GM21529 (cell line): ENCODE results near the gene DDAH1.
A peak's percentile ranks its signal among the peaks of the same experiment; 100 is the strongest.
"Not testable (repeated sequence)": the region's sequence is repeated elsewhere in the genome, so short reads cannot be mapped to it uniquely, and the experiment has no call there.

Source experiments
- ATAC-seq: cut with Tn5 transposase; IDR thresholded peaks from one replicate; pipeline ENCODE4 v1.9.1; 2021; ENCODE audit not compliant: unreplicated experiment

DDAH1 gene

GRCh38 chr1:85465099-85465785 lies at the start of gene DDAH1:
Gene DDAH1 (minus strand): TSS chr1:85465159. CDS start chr1:85465045, 114 bp downstream.
- ATAC-seq: peak; percentile 44

- ATAC-seq: not testable (repeated sequence)
These were observed 49.0 kb upstream of the DDAH1 start for GRCh38 chr1:85513998-85514397.

GRCh38 chr1:85504417-85504816 lies 39.5 kb upstream of the DDAH1 start:
- ATAC-seq: no peak

DNA sequence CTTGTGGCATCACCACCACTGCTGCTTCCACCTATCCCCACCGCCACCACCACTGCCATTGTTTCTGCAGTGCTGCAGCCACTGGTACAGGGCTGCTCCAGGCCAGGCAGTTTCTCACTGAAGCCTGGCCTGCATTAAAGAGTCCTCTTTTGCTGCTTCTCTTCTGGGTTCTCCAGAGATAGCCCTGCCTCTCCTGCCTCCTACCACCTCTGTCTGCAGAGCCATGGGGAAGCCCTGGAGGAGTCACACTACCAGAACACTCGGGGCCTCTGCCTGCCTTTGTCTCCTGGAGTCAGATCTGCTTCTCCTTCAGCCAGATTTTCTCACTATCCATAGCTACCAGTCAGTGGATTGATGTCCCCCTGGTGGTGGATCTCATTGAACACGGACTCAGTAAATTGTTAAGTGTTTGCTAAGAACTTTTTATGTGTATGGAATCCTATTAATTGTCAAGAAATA lies 37.7 kb upstream of the DDAH1 start:
- no peak for ATAC-seq

GRCh38 chr1:85502171-85502570 lies 37.2 kb upstream of the DDAH1 start:
- ATAC-seq: no peak

GRCh38 chr1:85501355-85501898 lies 36.5 kb upstream of the DDAH1 start:
- no peak for ATAC-seq

GRCh38 chr1:85496941-85497582 lies 32.1 kb upstream of the DDAH1 start:
- ATAC-seq: no peak

- ATAC-seq: no peak
These were observed 30.6 kb upstream of the DDAH1 start for GRCh38 chr1:85495556-85495955.

DNA sequence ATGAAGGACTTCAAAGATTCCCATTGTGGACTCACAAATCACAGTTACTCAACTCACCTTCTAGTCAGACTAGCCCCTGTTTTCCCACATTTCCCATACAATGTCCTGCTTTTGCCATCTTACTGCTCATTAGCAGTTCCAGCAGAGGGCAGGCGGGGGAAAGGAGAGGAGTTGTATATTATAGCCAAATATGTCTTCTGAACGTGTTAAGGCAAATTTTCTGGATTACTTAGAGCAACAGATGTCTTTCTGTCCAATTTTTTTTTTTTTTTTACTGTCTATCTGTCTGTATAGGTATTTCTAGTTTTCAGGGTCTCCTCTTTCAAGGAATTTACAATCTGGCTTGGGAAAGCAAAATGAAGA lies 29.9 kb upstream of the DDAH1 start:
- ATAC-seq: no peak

- no peak for ATAC-seq
These were observed 29.3 kb upstream of the DDAH1 start for GRCh38 chr1:85494074-85494903.

GRCh38 chr1:85490270-85490985 lies 25.5 kb upstream of the DDAH1 start:
- no peak for ATAC-seq

DNA sequence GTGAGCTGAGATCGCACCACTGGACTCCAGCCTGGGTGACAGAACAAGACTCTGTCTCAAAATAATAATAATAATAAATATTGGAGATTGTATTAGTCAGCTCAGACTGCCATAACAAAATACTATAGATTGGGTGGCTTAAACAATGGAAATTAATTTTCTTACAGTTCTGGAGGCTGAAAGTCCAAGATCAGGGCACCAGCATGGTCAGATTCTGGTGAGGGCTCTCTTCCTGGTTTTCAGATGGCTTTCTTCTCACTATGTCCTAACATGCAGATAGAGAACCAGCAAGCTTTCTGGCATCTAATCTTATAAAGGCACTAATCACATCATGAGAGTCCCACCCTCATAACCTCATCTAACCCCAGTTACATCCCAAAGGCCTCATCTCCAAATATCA lies 23.2 kb upstream of the DDAH1 start:
- no peak for ATAC-seq

DNA sequence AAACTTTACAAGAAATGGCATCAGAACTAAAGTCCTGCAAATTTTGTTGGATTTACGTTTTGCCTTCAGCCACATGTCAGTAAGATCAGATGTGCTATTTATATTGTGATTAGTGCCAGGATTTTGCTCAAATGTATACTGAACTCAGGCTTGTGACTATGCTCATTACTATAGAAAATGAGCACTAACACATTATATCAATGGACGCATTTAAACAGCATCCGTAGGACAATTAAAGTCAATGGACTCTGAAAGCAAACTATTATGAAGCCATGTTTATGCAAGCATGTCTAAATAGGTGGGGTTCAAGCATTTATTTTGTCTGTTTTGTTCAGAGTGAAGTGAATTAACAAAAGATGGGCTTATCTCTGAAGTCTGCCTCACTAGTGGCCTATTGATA lies 20.6 kb upstream of the DDAH1 start:
- no peak for ATAC-seq

DNA sequence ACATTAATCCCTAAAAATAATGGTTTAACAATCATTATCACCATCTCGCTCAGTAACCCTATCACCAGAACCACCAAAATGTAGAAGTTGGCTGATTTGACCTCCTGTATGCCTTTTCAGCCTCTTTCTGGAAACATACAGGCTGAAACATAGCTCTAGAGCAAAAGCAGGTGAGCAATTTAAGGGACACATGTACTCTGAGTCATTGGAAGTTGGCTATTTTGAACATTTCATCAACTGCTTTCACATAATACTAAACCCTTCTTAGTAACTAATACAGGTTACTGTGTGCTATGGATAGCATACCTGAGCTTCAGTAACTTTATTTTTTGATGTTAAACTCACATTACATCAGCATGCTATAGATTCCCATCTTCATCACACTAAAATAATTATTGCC lies 19.8 kb upstream of the DDAH1 start:
- ATAC-seq: no peak

GRCh38 chr1:85484264-85484663 lies 19.3 kb upstream of the DDAH1 start:
- ATAC-seq: no peak

- ATAC-seq: no peak
These were observed 16.7 kb upstream of the DDAH1 start for GRCh38 chr1:85481688-85482087.

GRCh38 chr1:85480566-85480965 lies 15.6 kb upstream of the DDAH1 start:
- no peak for ATAC-seq

GRCh38 chr1:85479491-85479890 lies 14.5 kb upstream of the DDAH1 start:
- ATAC-seq: no peak

DNA sequence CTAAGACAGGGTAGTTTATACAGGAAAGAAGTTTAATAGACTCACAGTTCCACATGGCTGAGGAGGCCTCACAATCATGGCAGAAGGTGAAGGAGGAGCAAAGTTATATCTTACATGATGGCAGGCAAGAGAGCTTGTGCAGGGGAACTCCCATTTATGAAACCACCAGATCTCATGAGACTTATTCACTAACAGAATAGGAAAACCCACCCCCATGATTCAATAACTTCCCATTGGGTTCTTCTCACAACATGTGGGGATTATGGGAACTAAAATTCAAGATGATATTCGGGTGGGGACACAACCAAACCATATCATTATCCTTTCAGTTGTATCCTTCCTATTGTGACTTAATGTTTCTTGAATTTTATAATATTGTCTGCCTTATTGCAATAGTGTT lies 13.4 kb upstream of the DDAH1 start:
- ATAC-seq: no peak

DNA sequence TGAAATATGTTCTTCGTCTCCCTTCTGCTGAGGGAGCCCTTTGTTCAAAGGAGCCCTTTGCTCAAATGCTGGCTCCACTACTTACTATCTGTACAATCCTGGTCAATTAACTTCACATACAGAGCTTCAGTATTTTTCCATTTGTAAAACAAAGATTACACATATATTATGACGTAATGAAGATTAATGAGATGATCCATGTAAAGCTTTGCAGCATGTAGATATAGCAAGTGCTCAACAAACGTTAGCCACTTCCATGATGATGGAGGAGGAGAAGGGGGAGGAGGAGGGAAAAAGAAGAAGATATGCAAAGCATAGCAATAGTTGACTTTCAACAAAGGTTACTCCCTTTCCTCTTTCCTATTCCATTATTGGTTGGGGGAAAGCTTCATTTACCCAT lies 10.1 kb upstream of the DDAH1 start:
- ATAC-seq: no peak

DNA sequence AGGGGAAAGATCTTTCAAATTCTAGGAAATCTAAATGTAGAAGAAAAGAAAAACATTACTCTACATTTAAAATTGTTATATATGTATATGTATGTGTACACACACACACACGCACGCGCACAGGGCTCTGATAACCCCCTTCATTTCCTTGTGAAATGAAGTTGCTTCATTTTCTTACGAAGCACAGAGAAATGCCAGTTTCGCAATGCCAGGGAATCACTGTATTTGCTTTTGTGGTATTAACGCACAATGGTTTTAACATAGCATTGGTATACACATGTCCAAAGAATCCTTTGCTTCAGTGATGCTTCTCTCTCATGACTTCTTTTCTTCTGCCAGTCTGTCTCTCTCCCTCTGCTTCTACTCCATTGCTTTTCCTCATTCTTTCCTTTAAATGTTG lies 8.4 kb upstream of the DDAH1 start:
- ATAC-seq: no peak
